Natural killer cell (primary cell): Measurements from ENCODE around the gene RENBP. TPM values are rescaled to one million over a fixed set of nuclear protein-coding genes. Genes with fewer than 3 reads are reported as not detected.

Experiments used
- ATAC-seq, 3 donors: fragments of 150-1000 bp in 2 of 3; fragments of 200-7000 bp in 1 of 3; cut with Tn5 transposase; 1 replicate in 1 of 3; 2 replicates in 2 of 3; pipeline ENCODE4 v1.10.0; 2021; ENCODE audit warnings: mild to moderate bottlenecking in 2 of 3, moderate library complexity in 2 of 3
- DNase-seq, 2 donors: peaks; one replicate each; pipeline versions ENCODE4 v3.0.0 to v3.0.0-alpha.2; 2013 to 2021; ENCODE audit warnings: mixed read lengths in 1 of 2
- H3K27ac ChIP-seq: one replicate; pipeline ENCODE4 v1.5.1; 2013; ENCODE audit warnings: mild to moderate bottlenecking, low read length
- H3K27me3 ChIP-seq: one replicate; pipeline ENCODE4 v1.6.1; 2013; ENCODE audit warnings: low read length; ENCODE audit not compliant: control insufficient read depth, insufficient read depth
- H3K36me3 ChIP-seq: one replicate; pipeline ENCODE4 v1.6.1; 2013; ENCODE audit warnings: low read length; ENCODE audit not compliant: control insufficient read depth, insufficient read depth
- H3K4me1 ChIP-seq: one replicate; pipeline ENCODE4 v1.6.1; 2013; ENCODE audit warnings: low read length; ENCODE audit not compliant: control insufficient read depth, insufficient read depth
- H3K4me3 ChIP-seq: one replicate; pipeline ENCODE4 v1.5.1; 2013; ENCODE audit warnings: low read length
- H3K9me3 ChIP-seq: one replicate; pipeline ENCODE4 v1.6.1; 2013; ENCODE audit warnings: low read length; ENCODE audit not compliant: control insufficient read depth, insufficient read depth
- H3K27ac Mint-ChIP-seq, 2 donors: one replicate each; pipeline ENCODE4 v1.8.0; 2022; ENCODE audit warnings: mild to moderate bottlenecking in 2 of 2, mixed read lengths in 2 of 2, moderate library complexity in 1 of 2
- H3K27me3 Mint-ChIP-seq, 2 donors: one replicate each; pipeline ENCODE4 v1.8.0; 2022; ENCODE audit warnings: low read depth in 2 of 2, mixed read lengths in 2 of 2
- H3K36me3 Mint-ChIP-seq: one replicate; pipeline ENCODE4 v1.8.0; 2022; ENCODE audit warnings: mixed read lengths
- H3K4me1 Mint-ChIP-seq, 2 donors: one replicate each; pipeline ENCODE4 v1.8.0; 2022; ENCODE audit warnings: mixed read lengths in 2 of 2
- H3K4me3 Mint-ChIP-seq: one replicate; pipeline ENCODE4 v1.8.0; 2022; ENCODE audit warnings: mild to moderate bottlenecking, moderate library complexity, mixed read lengths
- H3K9me3 Mint-ChIP-seq, 2 donors: one replicate each; pipeline ENCODE4 v1.8.0; 2022; ENCODE audit warnings: mixed read lengths in 2 of 2
- CTCF ChIP-seq: fragments of 200-600 bp; IDR thresholded peaks from one replicate; pipeline ENCODE4 v1.8.0; 2022; ENCODE audit warnings: antibody characterized with exemption
- WGBS: methylation state at CpG from one replicate; pipeline ENCODE4 v1.1.7; 2013; ENCODE audit warnings: missing lambda C conversion rate; ENCODE audit not compliant: insufficient coverage; 5-methylcytosine and 5-hydroxymethylcytosine counted together
- intact Hi-C: fragments of 100-400 bp; cut with micrococcal nuclease; formaldehyde crosslinking; loops from one replicate; pipeline ENCODE4 v1.14.2; 2022
- total RNA-seq, 4 donors: library from RNA; stranded (reverse); fragments of 120-200 nt in 1 of 4; gene quantifications; one replicate each; pipeline versions ENCODE4 v1.2.3 to v1.2.4, GENCODE V29; 2013 to 2022

RENBP gene
- total RNA-seq, 3 donors from 2014 or later (not counting 1 experiment from before 2014, with no cell fraction given): 14.3 to 17.1 (median 15.2) TPM

DNA sequence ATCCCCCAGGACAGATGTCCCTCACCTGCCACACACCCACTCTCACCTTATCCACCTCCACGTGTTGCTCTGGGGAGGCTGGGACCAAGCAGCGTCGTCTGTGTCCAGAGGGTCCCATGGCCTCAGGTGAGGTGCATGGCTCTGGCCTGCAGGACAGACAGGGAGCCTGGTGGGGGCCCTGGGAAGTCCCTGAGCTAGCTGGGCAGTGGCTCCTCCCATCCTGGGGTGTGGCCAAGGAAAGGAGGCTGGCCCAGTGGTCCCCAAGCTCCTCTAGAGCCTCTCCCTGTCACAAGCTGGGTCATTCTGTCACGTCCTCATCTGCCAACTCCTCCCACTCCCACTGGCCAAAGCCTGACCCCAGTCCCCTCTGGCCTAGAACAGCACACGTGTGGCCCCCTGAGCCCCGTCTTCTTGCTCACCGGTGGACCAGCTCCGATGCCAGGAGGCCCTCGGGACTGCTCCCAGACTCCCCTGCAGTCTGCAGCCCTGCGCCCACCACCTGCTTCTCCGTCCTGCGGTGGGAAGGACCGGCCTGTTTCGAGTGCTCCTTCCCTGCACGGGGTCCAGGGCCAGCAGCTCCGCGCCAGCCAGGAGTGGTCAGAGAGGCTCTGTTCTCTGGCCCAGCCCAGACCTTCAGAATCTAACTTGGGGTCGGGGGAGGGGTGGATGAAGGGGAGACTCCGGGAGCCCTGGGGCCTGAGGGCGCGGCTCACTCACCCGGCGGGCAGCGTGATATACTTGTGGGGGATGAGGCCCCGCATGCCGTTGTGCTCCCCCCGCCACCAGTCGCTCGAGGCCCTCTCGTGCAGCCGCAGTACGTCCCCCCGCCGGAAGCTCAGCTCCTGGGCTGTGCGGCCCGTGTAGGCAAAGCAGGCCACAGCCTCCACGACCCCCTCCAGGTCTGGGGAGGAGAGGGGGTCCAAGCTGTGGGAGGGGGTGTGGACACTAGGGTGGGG, 35.1 kb downstream of the RENBP start:
- Mint-ChIP-seq H3K4me1 (peaks cover 15 to 29% of the 10 kb centered on the region in 2 donors), H3K4me3 (no peak overlapping the region), H3K27me3 (no peaks in the 10 kb centered on the region), H3K36me3 (no peaks in the 10 kb centered on the region), H3K27ac (no peak overlapping the region), H3K9me3 (no peaks in the 10 kb centered on the region)
- Histone ChIP-seq H3K36me3 (peaks cover 51% of the 10 kb centered on the region), H3K4me1 (peaks cover 32% of the 10 kb centered on the region), H3K9me3 (no peaks in the 10 kb centered on the region), H3K4me3 (no peak overlapping the region), H3K27ac (no peak overlapping the region), H3K27me3 (no peaks in the 10 kb centered on the region)
- intact Hi-C loops: loop anchor here (5.0 kb wide), 1 partner anchor 92 kb away; no protein-coding TSS in a partner anchor
- no peak for DNase-seq
- no peak for ATAC-seq
- WGBS: 95% methylated on average over 37 of the region's 37 CpGs
- no peak for TF ChIP-seq CTCF

DNA sequence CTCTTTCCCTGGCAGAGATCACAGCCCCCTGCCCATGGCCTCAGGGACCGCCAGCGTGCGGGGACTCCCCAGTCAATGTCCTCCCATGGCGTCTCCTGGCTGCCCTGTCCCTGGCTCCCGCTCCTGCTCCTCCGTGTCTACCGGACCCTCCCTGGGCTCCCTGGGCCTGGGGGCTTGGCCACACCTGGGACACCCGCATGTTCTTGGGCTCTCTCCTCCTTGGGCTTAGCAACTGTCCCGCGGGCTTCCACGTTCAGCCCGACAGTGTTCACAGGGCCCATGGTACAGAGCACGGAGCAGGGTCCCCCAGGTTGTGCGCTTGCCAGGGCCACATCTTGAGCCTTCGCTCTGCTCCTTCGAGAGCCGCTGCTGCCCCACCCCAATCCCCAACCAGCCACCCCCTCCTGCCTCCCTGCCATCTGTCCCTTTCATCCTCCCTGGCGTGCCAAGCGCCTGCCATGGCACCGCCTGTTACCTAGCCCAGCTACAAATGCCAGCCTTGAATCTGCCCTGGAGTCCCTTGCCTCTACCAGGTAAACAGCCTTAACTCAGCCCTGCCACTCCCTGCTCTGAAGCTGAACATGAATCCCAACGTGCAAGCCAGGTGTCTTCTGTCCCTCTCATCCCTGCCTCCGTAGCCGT, 36.1 kb downstream of the RENBP start:
- no peak for ATAC-seq
- peak overlapping the region in 1 of 2 donors; percentile 67 for H3K27ac Mint-ChIP-seq
- no peaks in the 10 kb centered on the region for H3K9me3 Mint-ChIP-seq
- 95% methylated on average over 23 of the region's 23 CpGs for WGBS
- no peak overlapping the region for H3K4me3 Mint-ChIP-seq
- H3K27me3 Mint-ChIP-seq: no peaks in the 10 kb centered on the region
- Histone ChIP-seq H3K36me3 (peaks cover 42% of the 10 kb centered on the region), H3K9me3 (no peaks in the 10 kb centered on the region), H3K4me3 (no peak overlapping the region), H3K27ac (no peak overlapping the region), H3K27me3 (no peaks in the 10 kb centered on the region), H3K4me1 (peaks cover 41% of the 10 kb centered on the region)
- intact Hi-C loops: loop anchor here (5.0 kb wide), 1 partner anchor 91 kb away; no protein-coding TSS in a partner anchor
- peaks cover 15 to 37% of the 10 kb centered on the region in 2 donors for H3K4me1 Mint-ChIP-seq
- no peak for TF ChIP-seq CTCF
- no peak for DNase-seq
- H3K36me3 Mint-ChIP-seq: no peaks in the 10 kb centered on the region

DNA sequence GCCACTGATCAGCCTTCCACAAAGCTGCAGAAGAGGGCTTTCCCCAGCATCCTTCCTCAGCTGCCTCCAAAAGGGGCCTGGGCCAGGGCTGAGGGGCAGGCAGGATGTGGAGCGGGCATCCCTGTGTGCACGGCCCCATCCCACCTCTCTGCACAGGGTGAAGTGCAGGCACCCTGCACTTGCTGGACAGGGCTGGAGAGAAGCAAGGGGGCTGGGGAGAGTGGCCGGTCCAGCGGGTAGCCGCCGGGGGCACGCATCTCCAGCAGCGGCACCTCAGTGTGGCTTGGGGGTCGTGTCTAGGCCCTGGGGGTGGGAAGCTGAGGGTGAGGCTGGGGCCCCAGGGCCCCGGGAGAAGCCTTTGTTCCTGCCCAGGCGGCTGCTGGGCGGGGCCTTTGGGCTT, 37.0 kb downstream of the RENBP start:
- peak overlapping the region in 1 of 2 donors; percentile 89 for H3K27ac Mint-ChIP-seq
- no peaks in the 10 kb centered on the region for H3K9me3 ChIP-seq
- peaks cover 15 to 45% of the 10 kb centered on the region in 2 donors for H3K4me1 Mint-ChIP-seq
- no peak overlapping the region for H3K27ac ChIP-seq
- peaks cover 33% of the 10 kb centered on the region for H3K36me3 ChIP-seq
- H3K4me3 Mint-ChIP-seq: no peak overlapping the region
- ATAC-seq (no peak), DNase-seq (no peak)
- no peak overlapping the region for H3K4me3 ChIP-seq
- H3K36me3 Mint-ChIP-seq: no peaks in the 10 kb centered on the region
- intact Hi-C loops: loop anchor here (2.0 to 5.0 kb wide), 2 partner anchors 19 to 90 kb away; partner anchors contain the start of gene ARHGAP4
- H3K4me1 ChIP-seq: peaks cover 50% of the 10 kb centered on the region
- no peaks in the 10 kb centered on the region for H3K27me3 Mint-ChIP-seq
- 91% methylated on average over 12 of the region's 12 CpGs for WGBS
- H3K27me3 ChIP-seq: no peaks in the 10 kb centered on the region
- TF ChIP-seq CTCF: no peak
- H3K9me3 Mint-ChIP-seq: no peaks in the 10 kb centered on the region
